Left lung (tissue), 10 donors: ENCODE measurements around the gene MX1. TPM values are rescaled to one million over a fixed set of nuclear protein-coding genes. Genes with fewer than 3 reads are reported as not detected.

ENCODE experiments used
- ATAC-seq: fragments of 200-7000 bp; cut with Tn5 transposase; one replicate; pipeline ENCODE4 v1.9.1; 2020; ENCODE audit warnings: moderate library complexity
- DNase-seq, 4 donors: peaks; one replicate each; pipeline ENCODE4 v3.0.0-alpha.2; 2013 to 2020
- H3K27ac ChIP-seq, 2 donors: fragments of 200-600 bp; sonication (generic) in 1 of 2; one replicate each; pipeline versions ENCODE4 v1.5.0 to v1.8.0; 2020 to 2021
- H3K27me3 ChIP-seq, 2 donors: fragments of 200-600 bp; sonication (generic) in 1 of 2; one replicate each; pipeline versions ENCODE4 v1.5.0 to v1.8.0; 2020 to 2021
- H3K36me3 ChIP-seq, 2 donors: fragments of 200-600 bp; sonication (generic) in 1 of 2; one replicate each; pipeline versions ENCODE4 v1.5.0 to v1.8.0; 2020 to 2021
- H3K4me1 ChIP-seq, 2 donors: fragments of 200-600 bp; one replicate each; pipeline ENCODE4 v1.8.0; 2021
- H3K4me3 ChIP-seq, 2 donors: fragments of 200-600 bp; sonication (generic) in 1 of 2; one replicate each; pipeline versions ENCODE4 v1.5.0 to v1.8.0; 2020 to 2021; ENCODE audit warnings: mild to moderate bottlenecking in 1 of 2
- H3K9me3 ChIP-seq, 2 donors: fragments of 200-600 bp; sonication (generic) in 1 of 2; one replicate each; pipeline versions ENCODE4 v1.5.0 to v1.8.0; 2020 to 2021
- intact Hi-C, 2 donors: fragments of 100-400 bp; cut with DNase I; formaldehyde crosslinking; loops; one replicate each; pipeline versions ENCODE4 v1.11.2 to v1.14.2; 2022
- polyA plus RNA-seq, 6 donors: library from polyadenylated mRNA; unstranded; fragments of 120-200 nt; gene quantifications; one replicate each; pipeline ENCODE4 v1.2.1, GENCODE V29; 2013; ENCODE audit not compliant: insufficient read length in 6 of 6
- total RNA-seq, 2 donors: library from RNA; stranded (reverse); fragmentation: NEBNext Ultra II Directional; extraction: Animal tissue kit (Norgen Biotek cat#: 25700); gene quantifications; one replicate each; pipeline ENCODE4 v1.2.1, GENCODE V29; 2021
- TF ChIP-seq, protein P1 (sequence below), 2 donors: fragments of 200-600 bp; sonication (generic) in 1 of 2; IDR thresholded peaks; one replicate each; pipeline versions ENCODE4 v1.5.0 to v1.8.0; 2021; ENCODE audit warnings: antibody characterized with exemption in 2 of 2
- donor health status: DM: no; HTN: yes; CAD: no.
- donor health status: DM: no; HTN: no; CAD: no.

Gene MX1
- total and polyA plus RNA-seq, 8 donors = 6.0 to 66.3 (median 9.2) TPM

DNA sequence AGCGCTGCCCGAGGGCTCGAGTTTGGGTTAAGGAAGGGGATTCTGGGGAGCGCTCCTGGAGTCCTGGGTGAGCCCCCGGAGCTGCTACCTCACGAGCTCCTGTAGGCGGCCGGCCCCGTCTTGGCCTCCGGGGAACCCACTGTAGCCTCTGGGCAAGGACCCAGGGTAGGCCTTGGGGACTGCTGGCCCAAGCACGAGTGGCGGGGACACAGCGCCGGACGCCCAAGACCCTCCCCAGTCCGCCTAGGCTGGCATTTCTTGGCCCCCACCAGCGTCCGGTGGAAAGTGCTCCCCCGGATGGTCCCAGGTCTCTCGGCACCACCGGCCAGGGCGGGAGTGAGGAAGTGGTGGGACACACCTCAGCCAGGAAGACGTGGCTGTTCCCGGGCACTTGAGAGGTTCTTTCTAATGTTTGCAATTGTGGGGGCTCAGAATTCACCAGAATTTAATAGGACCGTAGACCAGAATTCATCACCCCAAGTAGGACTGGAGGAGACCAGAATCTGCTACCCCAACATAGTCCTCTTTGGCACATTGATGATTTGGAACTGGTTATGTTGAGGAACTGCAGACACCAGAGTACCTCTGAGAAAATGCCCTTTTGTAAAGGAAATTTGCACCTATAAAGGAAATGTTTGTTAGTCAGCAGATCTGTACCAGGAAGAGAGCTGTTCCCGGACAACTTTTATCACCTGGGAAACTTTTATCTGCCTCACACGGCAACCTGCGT is 82.5 kb downstream of the MX1 start:
- DNase-seq = no peak
- H3K9me3 ChIP-seq = no peaks in the 10 kb centered on the region
- peak; percentile 31 for ATAC-seq
- peak overlapping the region; percentile 39 to 60 for H3K27ac ChIP-seq
- H3K27me3 ChIP-seq = peaks cover 24 to 76% of the 10 kb centered on the region in 2 donors
- intact Hi-C loops = no loop called here
- peak overlapping the region; percentile 34 to 50 for H3K4me3 ChIP-seq
- peaks cover 0 to 4% of the 10 kb centered on the region in 2 donors for H3K4me1 ChIP-seq
- TF ChIP-seq, protein P1, sequence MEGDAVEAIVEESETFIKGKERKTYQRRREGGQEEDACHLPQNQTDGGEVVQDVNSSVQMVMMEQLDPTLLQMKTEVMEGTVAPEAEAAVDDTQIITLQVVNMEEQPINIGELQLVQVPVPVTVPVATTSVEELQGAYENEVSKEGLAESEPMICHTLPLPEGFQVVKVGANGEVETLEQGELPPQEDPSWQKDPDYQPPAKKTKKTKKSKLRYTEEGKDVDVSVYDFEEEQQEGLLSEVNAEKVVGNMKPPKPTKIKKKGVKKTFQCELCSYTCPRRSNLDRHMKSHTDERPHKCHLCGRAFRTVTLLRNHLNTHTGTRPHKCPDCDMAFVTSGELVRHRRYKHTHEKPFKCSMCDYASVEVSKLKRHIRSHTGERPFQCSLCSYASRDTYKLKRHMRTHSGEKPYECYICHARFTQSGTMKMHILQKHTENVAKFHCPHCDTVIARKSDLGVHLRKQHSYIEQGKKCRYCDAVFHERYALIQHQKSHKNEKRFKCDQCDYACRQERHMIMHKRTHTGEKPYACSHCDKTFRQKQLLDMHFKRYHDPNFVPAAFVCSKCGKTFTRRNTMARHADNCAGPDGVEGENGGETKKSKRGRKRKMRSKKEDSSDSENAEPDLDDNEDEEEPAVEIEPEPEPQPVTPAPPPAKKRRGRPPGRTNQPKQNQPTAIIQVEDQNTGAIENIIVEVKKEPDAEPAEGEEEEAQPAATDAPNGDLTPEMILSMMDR (IDR thresholded peaks at IDR 0.05) = no peak
- no peaks in the 10 kb centered on the region for H3K36me3 ChIP-seq

Other genes starting within 250 kb of the MX1 start
- 10 to 100 TPM in 1 of 2 donors, 1 to 10 TPM in 1; 7.9 to 31.9 TPM for gene FAM3B, start 109.4 kb upstream of the MX1 start, total RNA-seq
- gene FAM3B, start 109.4 kb upstream of the MX1 start, polyA plus RNA-seq = 10 to 100 TPM in 5 of 6 donors, 1 to 10 TPM in 1; 8.9 to 21.6 (median 13.0) TPM
- 10 to 100 TPM; 11.9 to 31.9 TPM for gene MX2, start 64.2 kb upstream of the MX1 start, total RNA-seq
- gene MX2, start 64.2 kb upstream of the MX1 start, polyA plus RNA-seq = 1 to 10 TPM; 1.1 to 2.7 (median 1.8) TPM
- 100 to 1,000 TPM in 1 of 2 donors, 10 to 100 TPM in 1; 56.8 to 137 TPM for gene TMPRSS2, start 81.9 kb downstream of the MX1 start, total RNA-seq
- 10 to 100 TPM; 38.2 to 58.1 (median 51.2) TPM for gene TMPRSS2, start 81.9 kb downstream of the MX1 start, polyA plus RNA-seq